Endothelial cell of hepatic sinusoid (primary cell): ENCODE data around the gene RSU1.

Source experiments
- in situ Hi-C: cut with HindIII; loops from 2 replicates; pipeline ENCODE4 v1.10.0; 2017; ENCODE audit warnings: low sequenced_read_pairs

The RSU1 gene

GRCh38 chr10:16626697-16627096 is 190.5 kb downstream of the RSU1 start:
- in situ Hi-C loops: no loop called here

DNA sequence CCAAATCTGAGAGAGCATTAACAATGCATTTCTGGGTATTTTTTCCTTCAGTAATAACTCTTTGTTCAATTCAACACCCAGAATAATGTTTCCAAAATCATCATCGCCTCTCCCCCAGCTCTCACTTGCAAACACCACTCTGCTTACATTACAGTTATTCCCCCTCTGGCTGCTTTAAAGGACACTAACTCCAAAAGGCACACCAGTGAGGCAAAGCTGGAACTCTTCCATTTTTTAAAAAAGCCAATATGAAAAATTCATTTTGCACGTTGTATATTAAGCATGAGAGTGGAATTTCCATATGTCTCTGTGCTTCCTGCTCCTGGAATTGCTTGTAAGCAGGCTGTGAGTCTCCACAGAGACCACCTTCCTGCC is 204.3 kb downstream of the RSU1 start:
- in situ Hi-C loops: no loop called here

- in situ Hi-C loops: no loop called here
These were observed 204.9 kb downstream of the RSU1 start for GRCh38 chr10:16612115-16612980.

DNA sequence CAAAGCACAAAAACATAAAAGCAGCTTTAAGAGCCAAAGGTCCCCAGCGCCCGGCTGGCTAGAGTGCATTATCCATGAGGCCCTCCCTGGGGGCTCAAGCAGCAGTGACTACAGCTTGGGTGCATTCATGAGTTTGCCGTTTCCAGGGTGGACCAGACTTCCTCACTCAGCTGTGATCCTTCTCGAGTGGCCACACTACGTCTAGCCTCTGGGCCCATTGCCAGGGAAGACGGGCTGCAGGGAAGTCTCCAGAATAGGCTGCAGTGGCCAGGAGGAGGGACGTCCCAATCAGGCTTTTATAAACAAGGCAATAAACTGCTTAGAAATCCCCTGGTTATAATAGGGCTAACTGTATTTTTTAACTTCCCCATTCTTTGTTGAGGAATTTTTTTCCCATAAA is 206.2 kb downstream of the RSU1 start:
- in situ Hi-C loops: no loop called here

DNA sequence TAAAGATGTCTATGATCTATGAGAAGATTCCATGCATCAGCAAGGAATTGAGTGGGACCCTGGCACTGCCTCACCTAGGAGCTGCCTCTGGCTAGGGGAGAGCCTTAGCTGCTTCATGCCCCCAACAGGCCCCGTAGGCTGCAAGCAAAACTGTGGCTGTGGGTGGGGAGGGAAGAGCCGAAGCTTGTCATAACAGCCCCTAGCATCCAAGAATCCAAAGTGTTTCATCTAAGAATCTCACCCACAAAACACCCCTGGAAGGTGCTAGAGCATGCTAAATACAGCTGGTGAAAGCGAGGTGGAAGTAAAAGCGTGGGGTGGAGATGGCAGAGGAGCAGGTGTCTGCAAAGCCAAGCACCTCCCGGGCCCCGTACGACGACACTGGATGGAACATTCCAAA is 208.0 kb downstream of the RSU1 start:
- in situ Hi-C loops: loop anchor here (5.0 kb wide), 1 partner anchor 43 kb away; no protein-coding TSS in a partner anchor

DNA sequence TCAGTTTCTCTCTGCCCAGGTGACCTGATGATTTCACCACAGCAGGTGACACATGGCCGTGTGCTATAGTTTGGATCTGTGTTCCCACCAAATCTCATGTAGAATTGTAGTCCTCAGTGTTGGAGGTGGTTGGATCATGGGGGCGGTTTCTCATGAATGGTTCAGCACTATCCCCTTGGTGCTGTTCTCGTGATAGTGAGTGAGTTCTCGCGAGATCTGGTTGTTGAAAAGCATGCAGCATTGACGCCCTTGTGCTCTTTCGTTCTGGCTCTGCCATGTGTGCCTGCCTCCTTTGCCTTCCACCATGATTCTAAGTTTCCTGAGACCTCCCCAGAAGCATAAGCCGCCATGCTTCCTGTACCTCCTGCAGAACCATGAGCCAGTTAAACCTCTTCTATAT is 210.3 kb downstream of the RSU1 start:
- in situ Hi-C loops: loop anchor here (5.0 kb wide), 1 partner anchor 45 kb away; no protein-coding TSS in a partner anchor

GRCh38 chr10:16606421-16606820 is 210.8 kb downstream of the RSU1 start:
- in situ Hi-C loops: loop anchor here (5.0 kb wide), 1 partner anchor 46 kb away; no protein-coding TSS in a partner anchor

DNA sequence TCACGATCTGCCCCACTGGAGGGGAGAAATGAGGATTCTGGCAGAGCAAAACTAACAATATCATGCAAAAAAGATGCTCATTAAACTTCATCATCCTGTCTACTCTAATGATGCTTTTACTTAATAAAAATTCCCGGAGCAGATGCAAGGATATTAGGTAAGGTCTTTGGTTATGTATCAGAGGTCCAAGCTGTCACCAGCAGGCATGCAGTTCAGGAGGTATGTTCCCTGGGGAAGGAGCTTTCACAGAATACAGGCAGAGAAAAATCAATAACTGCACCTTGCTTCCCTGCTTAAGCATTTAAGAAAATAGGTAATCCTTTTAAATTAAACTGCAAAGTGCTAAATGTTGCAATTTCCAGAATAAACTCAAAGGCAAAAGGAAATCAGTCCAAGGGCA is 213.9 kb downstream of the RSU1 start:
- in situ Hi-C loops: no loop called here

- in situ Hi-C loops: no loop called here
These were observed 215.0 kb downstream of the RSU1 start for GRCh38 chr10:16602104-16602775.

DNA sequence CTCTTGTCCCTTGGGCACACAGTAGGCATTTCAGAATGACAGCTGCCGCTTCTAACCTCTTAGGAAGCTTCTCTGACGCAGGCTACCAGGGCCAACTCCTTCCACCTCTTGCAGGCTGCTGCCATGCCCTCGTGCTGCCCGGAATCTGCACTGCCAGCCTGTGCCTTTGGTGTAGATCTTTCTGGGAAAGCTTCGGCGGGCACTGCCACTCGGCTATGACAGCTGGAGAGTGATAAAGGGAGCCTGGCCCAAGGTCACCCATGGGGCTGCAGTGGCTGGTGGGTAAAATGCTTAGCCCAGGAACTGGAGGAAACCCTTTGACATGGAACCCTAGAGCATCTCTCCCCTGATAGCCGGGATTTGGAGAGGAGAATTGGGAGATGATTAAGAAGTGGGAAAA is 217.6 kb downstream of the RSU1 start:
- in situ Hi-C loops: no loop called here

DNA sequence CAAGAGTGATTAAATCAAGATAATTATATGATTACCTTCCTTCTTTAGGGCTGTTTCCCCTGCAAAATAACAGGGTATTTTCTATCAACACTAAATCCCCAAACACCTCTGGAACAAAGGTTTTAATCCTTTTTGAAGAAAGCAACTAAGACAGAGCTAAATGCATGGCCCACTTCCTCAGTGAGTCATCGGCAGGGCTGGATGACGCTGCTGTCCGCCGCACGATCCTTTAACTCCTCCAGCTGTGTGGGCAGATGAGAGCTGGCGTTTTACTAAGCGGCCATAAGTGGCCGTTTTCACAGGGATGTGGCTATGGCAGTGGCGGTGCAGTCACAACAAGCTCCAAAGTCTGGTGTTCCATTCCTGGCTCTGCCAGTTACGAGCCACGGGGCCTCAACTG is 219.6 kb downstream of the RSU1 start:
- in situ Hi-C loops: no loop called here

GRCh38 chr10:16592378-16592777 is 224.8 kb downstream of the RSU1 start:
- in situ Hi-C loops: no loop called here

GRCh38 chr10:16586358-16587138 is 230.7 kb downstream of the RSU1 start:
- in situ Hi-C loops: no loop called here

- in situ Hi-C loops: no loop called here
These were observed 232.1 kb downstream of the RSU1 start for GRCh38 chr10:16585103-16585502.

GRCh38 chr10:16583382-16583781 is 233.8 kb downstream of the RSU1 start:
- in situ Hi-C loops: no loop called here

- in situ Hi-C loops: no loop called here
These were observed 236.0 kb downstream of the RSU1 start for GRCh38 chr10:16581202-16581601.

- in situ Hi-C loops: no loop called here
These were observed 246.5 kb downstream of the RSU1 start for GRCh38 chr10:16570731-16571130.

DNA sequence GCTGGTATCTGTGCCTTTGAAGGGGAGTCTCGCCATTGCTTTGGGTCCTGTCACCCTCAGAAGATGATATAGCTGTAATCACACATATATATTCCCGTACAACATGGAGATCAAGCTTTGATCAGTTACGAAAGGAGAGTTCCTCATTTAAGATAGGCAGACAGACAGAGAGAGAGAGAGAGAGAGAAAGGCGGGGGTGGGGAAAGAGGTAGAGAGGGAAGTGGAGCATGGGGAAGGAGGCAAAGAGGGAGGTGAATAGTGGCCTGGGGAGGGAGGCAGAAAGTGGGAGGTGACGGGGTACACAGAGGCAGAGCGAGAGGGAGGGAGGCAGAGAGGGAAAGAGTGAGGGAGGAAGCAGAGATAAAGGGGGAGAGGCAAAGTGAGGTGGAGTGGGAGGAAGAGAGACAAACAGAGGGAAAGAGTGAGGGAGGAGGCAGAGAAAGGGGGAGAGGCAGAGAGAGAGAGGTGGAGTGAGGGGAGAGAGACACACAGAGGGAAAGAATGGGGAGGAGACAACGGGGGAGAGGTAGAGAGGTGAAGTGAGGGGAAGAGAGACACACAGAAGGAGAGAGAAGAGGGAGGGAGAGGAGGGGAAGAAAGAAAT is 250.9 kb downstream of the RSU1 start:
- in situ Hi-C loops: no loop called here

GRCh38 chr10:16565604-16566003 is 251.6 kb downstream of the RSU1 start:
- in situ Hi-C loops: no loop called here

DNA sequence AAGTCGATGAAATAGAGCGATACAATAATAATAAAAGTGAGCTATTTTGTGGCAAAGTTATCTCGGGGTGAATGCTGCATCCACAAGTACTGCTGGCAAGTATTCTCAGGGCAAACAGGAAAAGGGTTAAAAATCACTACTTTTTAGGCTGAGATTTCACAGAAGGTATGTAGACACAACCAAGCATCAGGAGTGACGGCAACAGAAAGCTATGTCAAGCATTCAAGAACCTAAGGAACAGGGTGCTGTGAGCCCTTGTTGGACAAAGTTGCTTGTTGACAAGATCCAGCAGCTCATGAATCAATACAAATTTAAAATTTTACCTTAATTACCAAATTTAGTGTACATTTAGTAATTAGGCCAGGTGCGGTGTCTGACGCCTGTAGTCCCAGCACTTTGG is 254.3 kb downstream of the RSU1 start:
- in situ Hi-C loops: no loop called here

- in situ Hi-C loops: no loop called here
These were observed 257.9 kb downstream of the RSU1 start for GRCh38 chr10:16559236-16559773.
